AML-193 (cell line): ENCODE data around the gene TRAF7.

Experiments
- DNase-seq, 2 experiments: peaks; one replicate each; lab custom pipeline; 2025; lab: John Stamatoyannopoulos, UW

Gene TRAF7

GRCh38 chr16:2165861-2166260, 10.3 kb downstream of the TRAF7 start:
- no peak for DNase-seq

- no peak for DNase-seq
These were observed 10.9 kb downstream of the TRAF7 start for GRCh38 chr16:2166263-2167067.

- DNase-seq = no peak
These were observed 11.6 kb downstream of the TRAF7 start for GRCh38 chr16:2167068-2167638.

GRCh38 chr16:2170080-2170479, 14.5 kb downstream of the TRAF7 start:
- no peak for DNase-seq

GRCh38 chr16:2170587-2171435, 15.2 kb downstream of the TRAF7 start:
- no peak for DNase-seq

GRCh38 chr16:2171601-2172178, 16.1 kb downstream of the TRAF7 start:
- no peak for DNase-seq

GRCh38 chr16:2172688-2173335, 17.2 kb downstream of the TRAF7 start:
- no peak for DNase-seq

GRCh38 chr16:2173366-2173765, 17.8 kb downstream of the TRAF7 start:
- DNase-seq = no peak

GRCh38 chr16:2173916-2174315, 18.3 kb downstream of the TRAF7 start:
- no peak for DNase-seq

GRCh38 chr16:2174396-2175131, 19.0 kb downstream of the TRAF7 start:
- DNase-seq = no peak

GRCh38 chr16:2175454-2175853, 19.9 kb downstream of the TRAF7 start:
- DNase-seq = no peak

- DNase-seq = no peak
These were observed 20.5 kb downstream of the TRAF7 start for GRCh38 chr16:2176047-2176446.

GRCh38 chr16:2177101-2177500, 21.5 kb downstream of the TRAF7 start:
- no peak for DNase-seq

- DNase-seq = no peak
These were observed 22.0 kb downstream of the TRAF7 start for GRCh38 chr16:2177561-2177960.

GRCh38 chr16:2178321-2179106, 22.9 kb downstream of the TRAF7 start:
- DNase-seq = no peak

GRCh38 chr16:2179107-2179501, 23.5 kb downstream of the TRAF7 start:
- no peak for DNase-seq

- no peak for DNase-seq
These were observed 24.0 kb downstream of the TRAF7 start for GRCh38 chr16:2179576-2179975.

- no peak for DNase-seq
These were observed 24.9 kb downstream of the TRAF7 start for GRCh38 chr16:2180461-2180860.

GRCh38 chr16:2180962-2181923, 25.7 kb downstream of the TRAF7 start:
- no peak for DNase-seq
